ENCODE results near the gene PAK4. TPM values are rescaled to one million over a fixed set of nuclear protein-coding genes. Genes with fewer than 3 reads are reported as not detected.

Gene PAK4
- total and polyA plus RNA-seq, 9 of the 15 experiments (the other 6 are each of a cell fraction or from before 2014, with no cell fraction given), result 0.21 to 33.5 (median 5.8) TPM

- TF ChIP-seq FOXA1 (IDR thresholded peaks at IDR 0.05; ENCODE audit: borderline replicate concordance) (no peak), BRD9 (IDR thresholded peaks at IDR 0.05; ENCODE audit: low read depth, partially characterized antibody) (no peak), ZNF639 (CRISPR knock-in tag; conservative IDR thresholded peaks at IDR 0.05 in 1 of 2, IDR thresholded peaks at IDR 0.05 in 1 of 2) (no peak), PTTG1 (tag; IDR thresholded peaks at IDR 0.05; ENCODE audit: low read depth) (no peak)
Observed at GRCh38 chr19:39139971-39140453, 14.4 kb downstream of the PAK4 start (continued).

- no peak overlapping the region for H2AFZ ChIP-seq (ENCODE audit: low read depth, low read length)
- H4K20me1 ChIP-seq (replicated peaks; ENCODE audit: control insufficient read depth, insufficient read depth, low read length), result peaks cover 48% of the 10 kb centered on the region
- H3K4me2 ChIP-seq (ENCODE audit: insufficient read depth, low read length), result no peak overlapping the region
- 0 out of 3 replicates have a peak, but pooled peaks cover 2% of the 10 kb centered on the region for H3K36me3 ChIP-seq (ENCODE audit: control insufficient read depth, insufficient read depth, low read length)
- H3K79me2 ChIP-seq (ENCODE audit: control insufficient read depth, insufficient read depth, low read length), result peaks cover 80% of the 10 kb centered on the region
- WGBS (ENCODE audit: insufficient coverage, low coverage, missing lambda C conversion rate), result 76% methylated on average over 5 of the region's 5 CpGs
- H3K9me1 ChIP-seq (ENCODE audit: control insufficient read depth, insufficient read depth, low read length), result peaks cover 8% of the 10 kb centered on the region
- no peaks in the 10 kb centered on the region for H3K9me3 ChIP-seq (replicated peaks; ENCODE audit: control insufficient read depth, insufficient read depth, low read depth, low read length)
- ChIA-PET CTCF (ENCODE audit: low intra/inter-chr PET ratio) (no interaction called here), POLR2A (interaction anchor here (1.2 kb wide), 1 partner anchor 295 kb away, joined by 3 read pairs; the partner anchor contains the start of gene RPS16)
- FAIRE-seq (no peak), DNase-seq (ENCODE audit: extremely low read depth in 1 of 4, low spot score in 3 of 4) (no peak), ATAC-seq (no peak)
- H3K4me3 ChIP-seq, result no peak overlapping the region
- peaks cover 21 to 63% of the 10 kb centered on the region in 2 experiments for H3K4me1 ChIP-seq (replicated peaks in 1 of 2; ENCODE audit: control insufficient read depth in 2 of 2, insufficient read depth in 2 of 2, low read length in 2 of 2)
- no TSS peak for BruUV-seq (replicated peaks)
- in situ Hi-C loops (cut with MboI) (no loop called here), intact Hi-C loops (cut with micrococcal nuclease) (no loop called here)
- H3K9ac ChIP-seq (ENCODE audit: insufficient read depth in 1 of 2, low read depth in 2 of 2, low read length in 2 of 2), result peak overlapping the region in 1 of 2 experiments; percentile 82; a peak in 2 of 4 replicates
- H3K27me3 ChIP-seq (ENCODE audit: control insufficient read depth in 2 of 2, insufficient read depth in 2 of 2, low read length in 2 of 2), result no peaks in the 10 kb centered on the region
- no peak overlapping the region for H3K27ac ChIP-seq (ENCODE audit: extremely low read depth, low read depth, low read length)
- no peak for TF ChIP-seq FOXK1 (CRISPR knock-in tag; IDR thresholded peaks at IDR 0.05; ENCODE audit: borderline replicate concordance)
- no peak for TF ChIP-seq UBTF (IDR thresholded peaks at IDR 0.05; ENCODE audit: borderline replicate concordance in 1 of 2, low read depth in 2 of 2, low read length in 2 of 2)
- no peak for TF ChIP-seq MLLT1 (IDR thresholded peaks at IDR 0.05)
- no peak for TF ChIP-seq TFAP4 (CRISPR knock-in tag; IDR thresholded peaks at IDR 0.05; ENCODE audit: borderline replicate concordance)
- TF ChIP-seq GTF2F1 (IDR thresholded peaks at IDR 0.05; ENCODE audit: low read depth, low read length), result no peak
- TF ChIP-seq XRCC3 (IDR thresholded peaks at IDR 0.05), result no peak
- no peak for TF ChIP-seq ZNF165 (CRISPR knock-in tag; IDR thresholded peaks at IDR 0.05; ENCODE audit: borderline replicate concordance)
- no peak for TF ChIP-seq ZBTB34 (CRISPR knock-in tag; IDR thresholded peaks at IDR 0.05)
Observed at GRCh38 chr19:39140594-39140993, 15.0 kb downstream of the PAK4 start.
